Stimulated activated CD8-positive, alpha-beta memory T cell treated with anti-CD3 and anti-CD28 coated beads, Interleukin-12 subunit alpha, Interleukin-12 subunit beta, amount 100 ng/mL, for 24 hours (primary cell): Measurements from ENCODE around the gene TNFRSF1B.

Experiments
- DNase-seq: peaks from one replicate; pipeline ENCODE4 v3.0.0-alpha.2; 2020; ENCODE audit errors: extremely low read depth

TNFRSF1B gene

GRCh38 chr1:12176298-12177118, 9.7 kb downstream of the TNFRSF1B start:
- no peak for DNase-seq

- no peak for DNase-seq
These were observed 10.6 kb downstream of the TNFRSF1B start for GRCh38 chr1:12177156-12177998.

- DNase-seq = peak; percentile 86
These were observed 11.2 kb downstream of the TNFRSF1B start for GRCh38 chr1:12177999-12178441.

- no peak for DNase-seq
These were observed 11.7 kb downstream of the TNFRSF1B start for GRCh38 chr1:12178511-12178910.

GRCh38 chr1:12179111-12179519, 12.3 kb downstream of the TNFRSF1B start:
- peak; percentile 55 for DNase-seq

GRCh38 chr1:12179676-12180075, 12.9 kb downstream of the TNFRSF1B start:
- no peak for DNase-seq

GRCh38 chr1:12180315-12180714, 13.5 kb downstream of the TNFRSF1B start:
- no peak for DNase-seq

GRCh38 chr1:12180903-12181302, 14.1 kb downstream of the TNFRSF1B start:
- no peak for DNase-seq

- no peak for DNase-seq
These were observed 14.8 kb downstream of the TNFRSF1B start for GRCh38 chr1:12181568-12181967.

GRCh38 chr1:12182410-12182984, 15.7 kb downstream of the TNFRSF1B start:
- DNase-seq = no peak

GRCh38 chr1:12183095-12183794, 16.5 kb downstream of the TNFRSF1B start:
- DNase-seq = no peak

GRCh38 chr1:12184008-12184681, 17.4 kb downstream of the TNFRSF1B start:
- no peak for DNase-seq

GRCh38 chr1:12185036-12185917, 18.5 kb downstream of the TNFRSF1B start:
- DNase-seq = no peak

GRCh38 chr1:12185918-12186678, 19.3 kb downstream of the TNFRSF1B start:
- no peak for DNase-seq

- DNase-seq = no peak
These were observed 19.8 kb downstream of the TNFRSF1B start for GRCh38 chr1:12186679-12186985.

- no peak for DNase-seq
These were observed 21.3 kb downstream of the TNFRSF1B start for GRCh38 chr1:12188115-12188514.

- DNase-seq = no peak
These were observed 22.0 kb downstream of the TNFRSF1B start for GRCh38 chr1:12188657-12189327.

GRCh38 chr1:12189328-12189682, 22.5 kb downstream of the TNFRSF1B start:
- DNase-seq = no peak
